ENCODE measurements around the gene PURA.

Gene PURA

GRCh38 chr5:140162781-140163180 is 48.9 kb downstream of the PURA start:
- no peak for DNase-seq

- no peak for DNase-seq
Observed at GRCh38 chr5:140165101-140165922, 51.4 kb downstream of the PURA start.

GRCh38 chr5:140165923-140166270 is 52.0 kb downstream of the PURA start:
- no peak for DNase-seq

GRCh38 chr5:140166911-140167310 is 53.0 kb downstream of the PURA start:
- no peak for DNase-seq

GRCh38 chr5:140168371-140168770 is 54.5 kb downstream of the PURA start:
- DNase-seq: no peak

- DNase-seq: no peak
Observed at GRCh38 chr5:140169410-140169809, 55.5 kb downstream of the PURA start.

- DNase-seq: no peak
Observed at GRCh38 chr5:140172483-140172882, 58.6 kb downstream of the PURA start.

- no peak for DNase-seq
Observed at GRCh38 chr5:140174014-140174413, 60.1 kb downstream of the PURA start.

- DNase-seq: peak; percentile 94
Observed at GRCh38 chr5:140174465-140175366, 60.8 kb downstream of the PURA start, which contains the start of gene CYSTM1. TSS of gene CYSTM1 (plus strand) at chr5:140175188. CDS start at chr5:140194466, 19,278 bp downstream.
